Endometrial microvascular endothelial cells (primary cell): ENCODE results near the gene SERTAD2. TPM values are rescaled to one million over a fixed set of nuclear protein-coding genes. Genes with fewer than 3 reads are reported as not detected.

ENCODE experiments used
- in situ Hi-C: cut with HindIII; loops from 2 replicates; pipeline ENCODE4 v1.10.0; 2017; ENCODE audit warnings: low sequenced_read_pairs, low pct_unique_long_range_greater_than_20kb; ENCODE audit errors: inconsistent ontology term
- total RNA-seq: library from RNA; depleted of rRNA; stranded (reverse); fragments of >200 nt; gene quantifications from one replicate; pipeline ENCODE4 v1.2.3, GENCODE V29; 2015; ENCODE audit errors: inconsistent ontology term

The SERTAD2 gene
- total RNA-seq, 1 donor from 2014 or later: 18.6 TPM

DNA sequence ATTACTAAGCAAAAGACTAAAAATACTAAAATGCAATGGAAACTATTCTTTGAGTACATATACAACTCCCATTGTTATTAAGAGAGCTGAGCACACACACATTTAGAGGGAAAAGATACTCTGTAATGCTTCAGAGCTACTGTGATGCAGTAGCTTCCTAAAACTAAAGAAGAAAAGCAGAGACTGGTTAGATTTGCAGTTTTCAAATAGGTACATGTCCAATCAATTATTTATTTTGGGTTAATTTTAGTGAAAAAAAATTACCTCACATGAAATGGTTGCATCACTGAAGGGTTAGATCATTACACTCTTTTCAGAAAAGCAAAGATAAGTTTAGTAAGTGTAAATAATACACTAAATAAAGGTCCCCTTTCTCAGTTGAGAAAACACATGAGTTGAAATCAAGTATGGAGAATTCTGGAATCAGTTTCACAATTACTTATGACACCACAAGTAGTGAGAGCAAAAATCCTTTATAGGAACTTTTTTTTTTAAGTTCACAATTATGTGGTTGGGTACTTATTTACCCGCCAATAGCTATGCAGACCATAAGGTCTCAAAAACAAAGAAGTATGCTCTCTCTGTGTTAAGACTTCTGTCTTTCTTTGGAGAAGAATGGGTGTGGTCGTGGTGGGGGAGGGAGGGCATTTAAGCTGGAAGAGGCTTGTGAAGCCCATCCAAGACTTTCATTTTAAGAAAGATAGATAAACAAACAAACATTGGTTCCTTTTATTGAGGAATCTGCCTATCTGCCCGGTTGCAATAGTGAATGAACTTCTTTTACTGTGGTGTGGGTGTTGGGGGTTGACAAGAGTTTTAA, 25.3 kb upstream of the SERTAD2 start:
- in situ Hi-C loops: no loop called here

DNA sequence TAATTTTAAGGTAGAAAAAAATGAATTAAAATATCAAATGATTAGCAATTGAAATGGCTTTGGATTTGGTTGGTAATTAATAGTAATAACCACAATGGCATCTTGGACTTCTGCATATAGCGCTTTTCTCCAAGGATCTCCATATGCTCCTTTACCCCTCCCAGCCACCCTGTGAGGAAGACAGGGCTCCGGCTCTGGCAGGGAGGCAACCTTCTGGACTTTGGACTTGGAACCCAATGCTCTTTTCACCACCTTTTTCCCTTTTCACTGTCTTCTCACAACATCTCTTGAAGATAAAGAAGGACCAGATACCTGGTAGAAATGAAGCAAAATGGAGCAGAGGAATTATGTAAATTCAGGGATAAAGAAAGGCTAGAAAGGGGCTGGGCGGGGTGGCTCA, 23.8 kb upstream of the SERTAD2 start:
- in situ Hi-C loops: no loop called here

DNA sequence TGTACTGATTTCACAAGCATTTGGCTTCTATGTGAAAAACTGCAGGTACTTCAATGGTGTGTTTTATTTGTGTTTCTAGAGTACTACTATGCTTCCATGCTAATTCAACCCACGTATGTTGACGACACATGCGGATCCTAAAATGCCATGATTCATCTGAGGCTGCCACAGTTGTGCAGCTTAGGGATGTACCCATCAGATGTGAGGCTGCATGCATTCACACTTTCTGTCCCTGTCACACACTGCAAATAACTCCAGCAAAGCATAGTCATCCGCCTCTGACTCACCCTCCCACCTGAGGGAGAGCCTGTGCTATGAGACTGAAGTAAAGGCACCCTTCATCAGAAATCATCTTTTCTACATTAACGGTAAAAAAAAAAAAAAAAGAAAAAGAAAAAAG, 22.1 kb upstream of the SERTAD2 start:
- in situ Hi-C loops: no loop called here

DNA sequence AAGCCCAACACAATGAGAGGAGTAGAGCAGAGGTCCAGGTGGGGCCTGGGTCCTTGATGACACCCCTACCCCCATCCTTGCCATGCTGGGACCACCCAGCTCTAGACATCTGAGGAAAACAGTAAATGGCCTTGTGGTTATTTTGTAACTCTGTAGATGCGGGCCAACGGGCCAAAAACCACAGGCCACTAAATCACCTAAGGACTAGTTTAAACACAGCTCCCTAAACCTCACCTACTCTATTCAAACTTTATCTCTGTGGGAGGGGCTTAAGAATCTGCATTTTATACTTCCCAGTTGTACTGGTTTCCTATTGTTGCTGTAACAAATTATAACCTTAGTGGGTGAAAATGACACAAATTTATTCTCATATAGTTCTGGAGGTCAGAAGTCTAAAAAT, 19.0 kb upstream of the SERTAD2 start:
- in situ Hi-C loops: loop anchor here (25.0 kb wide), 1 partner anchor 165 kb away; no protein-coding TSS in a partner anchor

DNA sequence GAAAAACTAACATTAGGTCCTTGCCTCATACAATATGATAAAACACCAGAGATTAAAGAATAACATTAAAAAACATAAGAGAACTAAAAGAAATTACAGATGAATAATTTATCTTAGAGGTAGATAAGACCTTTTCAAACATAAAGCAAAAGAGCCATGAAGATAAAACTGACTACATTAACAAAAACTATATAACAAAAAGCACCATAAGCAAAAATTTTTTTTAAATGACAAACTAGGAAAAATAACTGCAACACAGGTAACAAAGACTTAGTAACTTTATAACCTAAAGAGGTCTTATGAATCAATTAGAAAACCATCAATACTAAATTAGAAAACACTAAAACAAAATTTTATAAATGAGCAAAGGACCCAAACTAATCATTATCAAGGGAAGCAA, 16.3 kb upstream of the SERTAD2 start:
- in situ Hi-C loops: loop anchor here (25.0 kb wide), 1 partner anchor 167 kb away; no protein-coding TSS in a partner anchor

DNA sequence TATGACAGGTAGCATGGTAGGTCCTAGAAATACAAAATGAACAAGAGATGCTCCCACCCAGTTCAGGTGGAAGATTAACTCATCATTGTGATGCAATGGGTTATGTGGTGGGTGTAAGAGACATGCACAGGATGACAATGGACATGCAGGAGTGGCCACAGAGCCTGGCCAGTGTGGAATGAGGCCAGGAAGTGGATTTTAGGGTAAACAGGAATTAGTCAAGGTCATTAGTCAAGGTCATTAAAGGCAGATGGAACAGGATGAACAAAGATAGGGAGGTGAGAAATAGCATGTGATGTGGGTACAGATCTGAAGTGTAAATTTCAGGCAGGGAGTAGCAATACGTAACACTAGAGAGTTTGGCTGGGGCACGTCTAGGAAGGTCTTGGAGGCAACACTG, 15.6 kb upstream of the SERTAD2 start:
- in situ Hi-C loops: loop anchor here (25.0 kb wide), 1 partner anchor 168 kb away; no protein-coding TSS in a partner anchor

DNA sequence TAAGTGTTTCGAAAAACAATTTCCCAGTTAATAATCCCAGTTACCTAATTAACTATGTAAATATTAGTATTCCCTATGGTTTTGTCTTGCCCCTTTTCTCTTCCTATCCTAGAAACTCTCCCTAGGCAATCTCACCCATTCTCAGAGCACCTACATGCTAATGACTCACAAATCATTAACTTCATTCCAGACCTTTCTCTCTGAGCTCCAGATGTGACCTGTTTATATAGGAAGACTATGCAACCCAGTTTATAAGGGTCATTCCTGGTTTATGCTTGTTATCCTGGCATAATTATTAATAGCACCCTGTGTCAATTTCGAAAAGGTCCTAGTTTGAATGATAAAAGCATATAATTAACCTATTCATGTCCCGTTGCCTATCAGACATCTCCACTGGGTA, 14.8 kb upstream of the SERTAD2 start:
- in situ Hi-C loops: loop anchor here (25.0 kb wide), 1 partner anchor 169 kb away; no protein-coding TSS in a partner anchor

DNA sequence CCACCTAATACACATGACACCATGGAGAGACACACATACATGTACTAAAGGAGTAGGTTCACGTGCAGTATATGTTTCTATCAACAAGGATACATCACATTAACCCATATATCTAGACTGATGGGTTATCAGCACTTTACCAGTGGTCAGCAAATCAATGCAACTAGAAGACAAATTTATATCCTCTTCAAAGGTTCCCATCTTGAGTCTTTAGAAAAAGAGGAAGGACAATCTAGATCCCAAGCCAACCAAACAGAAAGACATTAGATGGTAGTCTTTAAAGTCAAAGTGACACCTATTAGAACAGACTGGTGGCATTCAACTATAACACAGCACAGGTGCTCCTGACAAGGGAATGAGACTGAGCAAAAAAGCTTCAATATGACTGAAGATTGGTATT, 13.8 kb upstream of the SERTAD2 start:
- in situ Hi-C loops: loop anchor here (25.0 kb wide), 1 partner anchor 170 kb away; no protein-coding TSS in a partner anchor

DNA sequence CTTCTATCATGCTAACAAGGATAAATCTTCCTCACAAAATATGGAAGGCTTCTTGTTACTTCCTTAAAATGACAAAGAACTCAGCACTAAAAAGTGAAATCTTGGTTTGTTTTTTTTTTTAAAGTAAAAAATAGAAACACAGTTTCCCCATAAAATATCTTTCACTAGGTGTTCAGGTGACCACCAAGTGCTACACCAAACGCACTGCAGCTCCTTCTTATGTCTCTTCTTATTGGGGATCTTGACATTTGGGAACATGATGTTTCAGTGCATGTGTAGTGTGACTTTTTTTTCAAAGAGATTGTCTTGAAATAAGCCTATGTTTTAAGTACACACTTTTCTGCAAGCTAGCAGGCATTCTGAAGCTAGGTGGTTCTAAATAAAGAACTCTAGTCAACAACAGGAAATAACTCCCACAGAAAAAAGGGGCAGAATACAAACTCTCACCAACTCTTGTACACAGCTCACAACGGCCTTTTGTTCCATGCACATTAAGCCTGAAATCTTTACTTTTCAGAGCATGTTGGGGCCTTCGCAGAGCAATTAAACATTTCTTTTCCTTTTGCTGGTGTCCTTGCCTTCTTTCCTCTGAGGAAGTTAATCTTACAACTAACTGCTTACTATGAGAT, 13.2 kb upstream of the SERTAD2 start:
- in situ Hi-C loops: loop anchor here (25.0 kb wide), 1 partner anchor 170 kb away; no protein-coding TSS in a partner anchor

DNA sequence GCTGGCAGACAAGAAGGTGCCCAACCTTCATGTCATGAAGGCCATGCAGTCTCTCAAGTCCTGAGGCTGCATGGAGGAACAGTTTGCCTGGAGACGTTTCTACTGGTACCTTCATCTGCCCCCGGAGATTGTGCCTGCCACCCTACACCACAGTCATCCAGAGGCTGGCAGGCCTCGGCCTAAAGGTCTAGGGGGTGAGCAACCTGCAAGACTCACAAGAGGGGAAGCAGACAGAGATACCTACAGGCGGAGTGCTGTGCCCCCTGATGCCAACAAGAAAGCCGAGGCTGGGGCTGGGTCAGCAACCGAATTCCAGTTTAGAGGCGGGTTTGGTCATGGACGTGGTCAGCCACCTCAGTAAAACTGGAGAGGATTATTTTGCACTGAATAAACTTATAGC, 12.0 kb upstream of the SERTAD2 start:
- in situ Hi-C loops: loop anchor here (25.0 kb wide), 1 partner anchor 172 kb away; no protein-coding TSS in a partner anchor

DNA sequence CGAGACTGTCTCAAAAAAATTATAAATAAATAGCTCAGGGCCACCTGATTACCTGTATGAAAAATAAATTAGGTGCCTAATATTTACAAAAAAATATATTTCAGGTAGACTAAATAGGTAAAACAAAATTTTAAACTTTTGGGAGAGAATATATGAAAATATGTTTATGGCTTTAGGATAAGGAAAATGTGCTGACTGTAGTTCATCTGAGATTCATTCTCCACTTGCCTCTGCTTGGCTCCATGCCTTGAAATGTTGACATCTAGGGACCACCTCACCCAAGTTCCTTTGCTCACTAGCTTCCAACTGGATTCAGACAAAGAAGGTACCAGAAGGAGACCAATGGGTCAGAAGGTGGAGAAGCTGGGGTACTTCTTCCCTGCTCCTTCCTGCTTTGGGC, 9.7 kb upstream of the SERTAD2 start:
- in situ Hi-C loops: loop anchor here (25.0 kb wide), 1 partner anchor 174 kb away; no protein-coding TSS in a partner anchor

DNA sequence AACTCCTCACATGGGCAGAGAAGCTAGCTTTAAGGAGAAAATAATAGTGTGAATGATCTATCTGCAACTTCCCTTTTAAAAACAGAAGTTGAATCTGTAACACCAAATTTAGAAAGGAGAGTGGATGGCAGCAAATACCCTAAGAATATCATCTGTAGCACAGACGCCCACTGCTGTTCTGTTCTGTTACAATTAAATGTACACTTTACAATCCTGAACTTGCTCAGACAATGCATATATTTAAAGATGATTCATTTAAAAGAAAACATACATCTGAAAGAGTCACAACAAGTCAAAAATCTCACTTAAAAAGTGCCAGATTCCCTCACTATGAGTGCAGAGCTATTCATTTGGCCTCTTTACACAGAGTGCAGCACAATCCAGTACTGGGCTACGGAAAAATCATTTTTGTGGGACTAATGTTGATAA, 8.0 kb upstream of the SERTAD2 start:
- in situ Hi-C loops: loop anchor here (25.0 kb wide), 1 partner anchor 176 kb away; no protein-coding TSS in a partner anchor

DNA sequence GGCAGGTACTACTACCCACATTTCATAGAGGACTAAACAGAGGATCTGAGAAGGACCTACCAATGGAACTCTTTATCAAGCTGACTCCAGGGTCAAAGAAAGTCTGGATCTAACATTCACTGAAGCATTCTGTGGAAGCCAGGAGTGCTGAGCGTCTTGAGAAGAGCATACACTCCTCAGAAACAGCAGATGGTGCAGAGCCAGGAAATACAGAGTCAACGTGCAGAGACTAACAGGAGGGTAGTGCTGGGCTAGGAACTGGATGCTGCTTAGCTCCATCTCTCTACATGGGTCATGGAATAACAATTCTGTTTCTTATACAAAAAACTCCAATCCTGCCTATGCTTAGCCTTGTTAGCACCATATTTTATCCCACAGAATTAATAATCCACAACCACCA, 5.5 kb upstream of the SERTAD2 start:
- in situ Hi-C loops: loop anchor here (25.0 kb wide), 1 partner anchor 178 kb away; no protein-coding TSS in a partner anchor

DNA sequence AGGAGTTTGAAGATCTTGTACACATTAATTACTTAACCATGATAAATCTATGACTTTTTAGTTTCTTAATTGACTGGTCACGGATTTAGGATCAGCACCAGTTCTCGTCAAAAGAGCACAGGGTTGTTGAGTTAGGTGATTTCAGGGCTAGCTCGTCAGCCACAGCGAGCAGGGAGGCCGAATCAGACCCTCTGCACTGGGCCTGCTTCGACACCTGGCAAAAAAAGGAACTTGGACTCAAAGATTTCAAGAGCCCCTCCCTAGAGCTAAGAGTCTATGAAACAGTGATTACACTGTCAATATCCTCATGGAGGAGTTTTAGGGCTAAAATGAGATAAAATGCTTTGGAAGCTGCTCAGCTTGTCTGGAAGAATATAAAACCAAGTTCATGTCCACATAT, 4.6 kb upstream of the SERTAD2 start:
- in situ Hi-C loops: loop anchor here (25.0 kb wide), 1 partner anchor 179 kb away; no protein-coding TSS in a partner anchor

DNA sequence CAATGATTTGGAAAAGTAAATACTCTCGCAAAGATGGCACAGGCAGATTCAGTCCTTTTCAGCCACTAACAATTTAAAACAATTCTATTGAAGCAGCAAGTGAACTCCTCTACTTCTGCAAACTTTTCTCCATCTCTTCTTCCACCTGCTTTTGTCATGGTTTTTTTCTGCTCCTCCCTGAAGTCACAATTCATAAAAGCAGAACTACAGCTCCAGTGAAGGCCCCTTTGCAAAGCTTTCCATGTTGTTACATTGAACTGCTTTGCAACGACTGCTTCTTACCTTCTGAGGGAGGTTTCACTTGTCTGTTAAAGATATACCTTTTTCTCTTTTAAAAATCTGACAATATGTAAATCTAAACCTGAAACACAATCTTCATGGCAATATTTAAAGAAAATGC, 3.7 kb upstream of the SERTAD2 start:
- in situ Hi-C loops: loop anchor here (25.0 kb wide), 1 partner anchor 180 kb away; no protein-coding TSS in a partner anchor

DNA sequence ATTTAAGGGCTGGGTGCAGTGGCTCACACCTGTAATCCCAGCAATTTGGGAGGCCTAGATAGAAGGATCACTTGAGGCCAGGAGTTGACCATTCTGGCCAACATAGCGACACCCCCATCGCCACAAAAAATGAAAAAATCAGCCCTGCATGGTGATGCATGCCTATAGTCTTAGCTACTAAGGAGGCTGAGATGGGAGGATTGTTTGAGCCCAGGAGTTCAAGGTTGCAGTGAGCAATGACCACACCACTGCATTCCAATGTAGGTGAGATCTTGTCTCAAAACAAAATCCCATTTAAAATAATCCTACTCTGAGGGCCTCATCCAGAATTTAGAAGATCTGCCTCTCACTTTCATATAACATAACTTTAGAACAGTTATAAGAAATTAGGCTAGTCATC, 2.7 kb upstream of the SERTAD2 start:
- in situ Hi-C loops: loop anchor here (25.0 kb wide), 1 partner anchor 181 kb away; no protein-coding TSS in a partner anchor

DNA sequence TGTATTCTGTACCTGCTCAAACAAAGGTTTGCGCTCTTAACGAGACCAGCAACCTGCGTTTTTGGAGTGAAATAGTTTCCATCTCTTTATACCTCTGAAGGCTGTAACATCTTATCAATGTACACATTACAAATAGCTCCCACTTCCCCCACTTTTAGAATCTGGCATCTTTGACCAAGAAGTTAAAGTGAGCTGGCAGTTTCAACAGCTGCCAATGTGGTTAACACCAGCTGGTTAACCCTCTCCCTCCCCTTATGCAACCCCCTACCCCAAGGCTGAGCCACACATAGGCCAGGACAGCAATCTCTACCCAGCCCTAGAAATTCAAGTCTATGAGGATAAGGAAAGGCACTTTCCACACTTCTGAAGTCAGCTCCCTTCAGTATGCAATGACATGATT, 2.2 kb upstream of the SERTAD2 start:
- in situ Hi-C loops: loop anchor here (25.0 kb wide), 1 partner anchor 181 kb away; no protein-coding TSS in a partner anchor

DNA sequence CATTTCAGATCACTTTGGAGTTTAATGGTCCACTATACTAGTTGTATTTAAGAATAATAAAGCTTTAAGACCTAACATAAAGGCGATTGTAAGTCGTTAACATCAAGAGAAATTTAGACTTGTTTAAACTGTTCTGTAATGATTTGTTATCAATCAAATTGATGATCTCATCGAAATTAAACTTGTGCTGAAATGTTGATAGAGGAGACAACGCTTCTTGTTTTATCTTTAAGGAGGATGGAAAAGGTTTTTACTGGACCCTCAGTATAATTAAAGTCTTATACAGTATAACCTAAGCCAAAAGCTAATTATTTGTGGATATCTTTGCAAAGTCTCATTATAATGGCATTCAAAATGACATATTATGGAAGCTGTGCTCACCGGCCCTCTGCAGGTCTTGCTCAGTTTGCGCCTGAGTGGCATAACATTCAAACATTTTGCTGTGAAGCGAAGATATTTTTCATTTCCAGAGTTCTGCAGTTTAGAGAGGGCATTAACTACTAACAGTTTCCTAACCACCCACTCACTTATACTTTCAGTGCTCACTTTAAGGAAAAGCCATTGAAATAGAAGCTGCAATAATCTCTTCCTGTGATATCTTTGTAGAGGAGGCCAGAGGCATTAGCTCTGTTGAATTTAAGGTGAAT, 1.4 kb upstream of the SERTAD2 start:
- in situ Hi-C loops: loop anchor here (25.0 kb wide), 1 partner anchor 182 kb away; no protein-coding TSS in a partner anchor
